GM12864 (cell line): ENCODE results near the gene STIM1.

Source experiments
- DNase-seq: peaks from one replicate; pipeline ENCODE4 v3.0.0-alpha.2; 2011; ENCODE audit warnings: low read depth
- H3K4me3 ChIP-seq: 2 replicates; pipeline ENCODE4 v1.5.1; 2011; ENCODE audit warnings: mild to moderate bottlenecking, low read depth, low read length, control low read depth
- TF ChIP-seq, protein P1 (sequence below): IDR thresholded peaks from 2 replicates; pipeline ENCODE4 v1.5.1; 2011; ENCODE audit warnings: low read depth, mild to moderate bottlenecking, moderate library complexity, low read length, control low read depth, inconsistent platforms; ENCODE audit errors: missing control alignments

The STIM1 gene

DNA sequence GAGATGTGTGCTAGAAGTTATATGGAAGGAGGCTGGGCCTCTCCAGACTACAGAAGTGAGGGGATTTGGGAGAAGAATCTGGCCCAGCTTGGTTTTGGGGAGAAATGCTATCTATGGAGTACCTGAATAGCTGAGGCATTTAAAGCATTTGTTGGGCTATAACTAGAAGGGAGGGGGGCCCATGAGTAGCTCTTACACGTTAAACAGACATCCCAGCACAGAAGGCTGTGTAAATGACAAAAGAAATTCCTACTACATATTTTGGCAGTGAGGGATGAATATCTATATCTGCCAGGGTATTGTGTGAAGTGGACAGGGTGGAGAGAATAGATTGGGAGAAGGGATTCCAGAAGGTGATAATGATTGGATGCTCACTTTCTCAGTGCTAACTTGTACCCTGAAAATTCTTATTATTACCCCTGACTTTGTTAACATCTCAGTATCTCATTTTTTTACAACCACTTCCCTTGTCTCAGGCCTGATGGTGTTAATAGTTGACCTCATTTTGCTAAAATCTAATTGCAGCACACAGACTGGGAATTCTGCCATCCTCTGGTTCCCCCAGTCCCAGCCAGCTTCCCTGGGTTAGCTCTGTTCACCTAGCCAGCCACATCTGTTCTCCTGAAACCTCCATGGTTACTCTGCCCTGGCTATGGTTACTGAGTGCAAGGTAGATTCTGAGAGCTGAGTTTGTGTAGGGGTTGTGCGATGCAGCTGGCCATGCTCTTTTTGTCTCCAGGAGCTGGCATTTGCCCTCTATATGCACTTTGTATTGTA lies 210.3 kb downstream of the STIM1 start:
- TF ChIP-seq, protein P1, sequence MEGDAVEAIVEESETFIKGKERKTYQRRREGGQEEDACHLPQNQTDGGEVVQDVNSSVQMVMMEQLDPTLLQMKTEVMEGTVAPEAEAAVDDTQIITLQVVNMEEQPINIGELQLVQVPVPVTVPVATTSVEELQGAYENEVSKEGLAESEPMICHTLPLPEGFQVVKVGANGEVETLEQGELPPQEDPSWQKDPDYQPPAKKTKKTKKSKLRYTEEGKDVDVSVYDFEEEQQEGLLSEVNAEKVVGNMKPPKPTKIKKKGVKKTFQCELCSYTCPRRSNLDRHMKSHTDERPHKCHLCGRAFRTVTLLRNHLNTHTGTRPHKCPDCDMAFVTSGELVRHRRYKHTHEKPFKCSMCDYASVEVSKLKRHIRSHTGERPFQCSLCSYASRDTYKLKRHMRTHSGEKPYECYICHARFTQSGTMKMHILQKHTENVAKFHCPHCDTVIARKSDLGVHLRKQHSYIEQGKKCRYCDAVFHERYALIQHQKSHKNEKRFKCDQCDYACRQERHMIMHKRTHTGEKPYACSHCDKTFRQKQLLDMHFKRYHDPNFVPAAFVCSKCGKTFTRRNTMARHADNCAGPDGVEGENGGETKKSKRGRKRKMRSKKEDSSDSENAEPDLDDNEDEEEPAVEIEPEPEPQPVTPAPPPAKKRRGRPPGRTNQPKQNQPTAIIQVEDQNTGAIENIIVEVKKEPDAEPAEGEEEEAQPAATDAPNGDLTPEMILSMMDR: no peak
- DNase-seq: no peak
- no peak overlapping the region for H3K4me3 ChIP-seq

DNA sequence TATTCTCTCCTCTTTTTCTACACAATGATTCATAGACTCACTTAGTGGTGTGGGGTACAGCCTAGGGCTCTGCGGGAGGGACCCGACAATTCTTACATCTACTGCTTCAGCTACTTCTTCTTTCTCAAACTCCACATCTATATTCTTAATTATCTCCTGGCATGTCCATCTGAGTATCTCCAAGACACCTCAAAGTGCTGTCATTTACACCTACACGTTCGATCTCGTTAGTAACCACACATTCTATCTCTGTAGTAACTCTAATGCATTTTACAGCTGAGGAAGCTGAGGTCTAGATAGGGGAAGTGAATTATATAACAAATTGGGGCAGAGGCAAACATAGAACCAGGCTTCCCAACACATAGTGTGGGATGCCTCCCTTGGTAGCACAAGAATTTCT lies 211.4 kb downstream of the STIM1 start:
- TF ChIP-seq, protein P1: no peak
- H3K4me3 ChIP-seq: no peak overlapping the region
- no peak for DNase-seq

DNA sequence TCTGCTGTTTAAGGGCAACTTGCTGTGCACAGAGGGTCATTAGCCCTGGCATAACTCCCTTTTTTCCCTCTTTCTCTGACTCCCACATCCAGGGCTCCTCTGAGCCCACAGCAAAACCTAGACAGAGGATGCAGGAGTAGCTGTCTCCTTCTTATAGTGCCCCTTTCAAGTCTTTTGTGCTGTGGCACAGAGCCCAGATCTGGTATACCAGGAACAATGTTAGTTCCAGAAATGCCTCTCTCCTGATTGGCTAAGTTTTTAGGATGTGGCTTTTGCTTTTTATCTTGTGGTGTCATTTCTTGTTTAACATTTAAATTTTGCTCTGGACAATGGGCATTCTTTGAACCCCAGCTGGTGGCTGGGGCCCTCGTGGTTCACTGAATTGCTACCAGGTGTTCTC lies 213.5 kb downstream of the STIM1 start:
- no peak for DNase-seq
- no peak overlapping the region for H3K4me3 ChIP-seq
- TF ChIP-seq, protein P1: no peak

DNA sequence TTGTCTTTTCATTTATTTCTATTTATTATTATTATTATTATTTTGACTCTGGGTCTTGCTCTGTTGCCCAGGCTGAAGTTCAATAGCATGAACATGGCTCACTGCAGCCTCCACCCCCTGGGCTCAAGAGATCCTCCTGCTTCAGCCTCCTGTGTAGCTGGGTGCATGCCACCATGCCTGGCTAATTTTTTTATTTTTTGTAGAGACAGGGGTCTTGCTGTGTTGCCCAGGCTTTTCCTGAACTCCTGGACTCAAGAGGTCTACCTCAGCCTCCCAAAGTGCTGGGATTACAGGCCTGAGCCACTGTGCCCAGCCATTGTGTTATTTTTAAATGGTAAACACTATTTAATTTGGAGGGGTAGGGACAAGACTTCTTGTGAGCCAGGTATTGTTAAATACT lies 215.9 kb downstream of the STIM1 start:
- TF ChIP-seq, protein P1: no peak

DNA sequence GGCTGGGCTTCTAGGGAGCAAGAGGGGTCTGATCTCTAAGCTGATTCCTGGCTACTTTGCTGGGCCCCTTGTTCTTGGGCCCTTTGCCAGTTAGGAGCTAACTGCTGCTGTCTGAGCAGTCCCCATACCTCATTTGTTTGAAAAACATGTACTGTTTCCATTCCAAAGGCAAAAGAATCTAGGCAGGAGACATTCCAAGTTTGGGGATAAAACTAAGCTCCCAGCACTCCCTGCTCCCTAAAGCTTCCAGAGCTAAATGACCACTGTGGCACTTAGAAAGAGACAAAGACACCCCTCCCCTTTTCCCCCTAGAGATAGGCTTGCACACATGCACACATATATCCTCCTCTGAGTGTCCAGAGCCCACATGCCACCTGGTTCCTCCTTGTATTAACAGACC lies 216.4 kb downstream of the STIM1 start:
- no peak for DNase-seq
- H3K4me3 ChIP-seq: no peak overlapping the region
- TF ChIP-seq, protein P1: no peak

More for the DNA sequence above, 215.9 kb downstream of the STIM1 start:
- no peak for DNase-seq
- H3K4me3 ChIP-seq: no peak overlapping the region

DNA sequence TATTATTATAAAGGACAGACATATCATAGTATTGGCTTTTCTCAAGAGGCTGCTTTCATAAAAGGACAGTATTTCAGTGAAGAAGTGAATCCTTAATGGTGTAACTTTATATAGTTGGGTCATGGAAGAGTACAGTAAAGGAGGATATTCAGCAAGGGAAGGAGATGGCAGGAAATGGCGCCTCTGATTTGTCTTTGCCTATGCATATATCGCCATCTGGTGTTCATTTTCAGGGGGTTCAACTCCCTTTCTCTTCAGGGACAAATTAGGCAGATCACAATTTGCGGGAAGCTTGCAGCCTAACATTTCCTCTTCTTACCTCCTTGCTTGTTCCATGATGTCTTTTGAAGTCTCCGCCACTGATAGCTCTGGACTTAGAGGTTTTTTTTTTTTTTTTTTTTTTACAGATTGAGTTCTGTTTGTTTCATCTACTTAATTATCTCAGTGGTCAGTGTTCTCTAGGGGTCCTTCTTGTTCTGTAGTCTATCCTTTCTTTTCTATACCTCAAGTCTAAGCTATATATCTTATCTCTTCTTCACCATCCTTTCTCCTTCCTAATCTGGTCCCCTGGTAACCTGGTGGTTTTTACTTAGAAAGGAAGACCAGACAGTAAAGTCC lies 217.3 kb downstream of the STIM1 start:
- TF ChIP-seq, protein P1: peak; percentile 82
- H3K4me3 ChIP-seq: no peak overlapping the region
- DNase-seq: peak; percentile 49
